ENCODE results near the gene UGT2B10.

DNA sequence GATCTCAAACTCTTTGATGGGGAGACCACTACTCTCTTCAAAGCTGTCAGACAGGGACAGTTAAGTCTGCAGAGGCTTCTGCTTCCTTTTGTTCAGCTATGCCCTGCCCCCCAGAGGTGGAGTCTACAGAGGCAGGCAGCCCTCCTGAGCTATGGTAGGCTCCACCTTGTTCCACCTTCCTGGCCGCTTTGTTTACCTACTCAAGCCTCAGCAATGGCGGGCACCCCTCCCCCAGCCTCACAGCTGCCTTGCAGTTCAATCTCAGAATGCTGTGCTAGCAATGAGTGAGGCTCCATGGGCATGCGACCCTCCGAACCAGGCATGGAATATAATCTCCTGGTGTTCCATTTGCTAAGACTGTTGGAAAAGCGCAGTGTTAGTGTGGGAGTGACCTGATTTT is 42.1 kb upstream of the UGT2B10 start:
- TF ChIP-seq, protein P1, sequence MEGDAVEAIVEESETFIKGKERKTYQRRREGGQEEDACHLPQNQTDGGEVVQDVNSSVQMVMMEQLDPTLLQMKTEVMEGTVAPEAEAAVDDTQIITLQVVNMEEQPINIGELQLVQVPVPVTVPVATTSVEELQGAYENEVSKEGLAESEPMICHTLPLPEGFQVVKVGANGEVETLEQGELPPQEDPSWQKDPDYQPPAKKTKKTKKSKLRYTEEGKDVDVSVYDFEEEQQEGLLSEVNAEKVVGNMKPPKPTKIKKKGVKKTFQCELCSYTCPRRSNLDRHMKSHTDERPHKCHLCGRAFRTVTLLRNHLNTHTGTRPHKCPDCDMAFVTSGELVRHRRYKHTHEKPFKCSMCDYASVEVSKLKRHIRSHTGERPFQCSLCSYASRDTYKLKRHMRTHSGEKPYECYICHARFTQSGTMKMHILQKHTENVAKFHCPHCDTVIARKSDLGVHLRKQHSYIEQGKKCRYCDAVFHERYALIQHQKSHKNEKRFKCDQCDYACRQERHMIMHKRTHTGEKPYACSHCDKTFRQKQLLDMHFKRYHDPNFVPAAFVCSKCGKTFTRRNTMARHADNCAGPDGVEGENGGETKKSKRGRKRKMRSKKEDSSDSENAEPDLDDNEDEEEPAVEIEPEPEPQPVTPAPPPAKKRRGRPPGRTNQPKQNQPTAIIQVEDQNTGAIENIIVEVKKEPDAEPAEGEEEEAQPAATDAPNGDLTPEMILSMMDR (IDR thresholded peaks at IDR 0.05), result no peak
- no peak for TF ChIP-seq POLR2A (IDR thresholded peaks at IDR 0.05)
